Measurements from ENCODE around the gene EBNA1BP2. TPM values are rescaled to one million over a fixed set of nuclear protein-coding genes. Genes with fewer than 3 reads are reported as not detected.
"Not testable (repeated sequence)": the region's sequence is repeated elsewhere in the genome, so short reads cannot be mapped to it uniquely, and the experiment has no call there.

EBNA1BP2 gene
- total RNA-seq, 1 donor from 2014 or later = 28.1 TPM

DNA sequence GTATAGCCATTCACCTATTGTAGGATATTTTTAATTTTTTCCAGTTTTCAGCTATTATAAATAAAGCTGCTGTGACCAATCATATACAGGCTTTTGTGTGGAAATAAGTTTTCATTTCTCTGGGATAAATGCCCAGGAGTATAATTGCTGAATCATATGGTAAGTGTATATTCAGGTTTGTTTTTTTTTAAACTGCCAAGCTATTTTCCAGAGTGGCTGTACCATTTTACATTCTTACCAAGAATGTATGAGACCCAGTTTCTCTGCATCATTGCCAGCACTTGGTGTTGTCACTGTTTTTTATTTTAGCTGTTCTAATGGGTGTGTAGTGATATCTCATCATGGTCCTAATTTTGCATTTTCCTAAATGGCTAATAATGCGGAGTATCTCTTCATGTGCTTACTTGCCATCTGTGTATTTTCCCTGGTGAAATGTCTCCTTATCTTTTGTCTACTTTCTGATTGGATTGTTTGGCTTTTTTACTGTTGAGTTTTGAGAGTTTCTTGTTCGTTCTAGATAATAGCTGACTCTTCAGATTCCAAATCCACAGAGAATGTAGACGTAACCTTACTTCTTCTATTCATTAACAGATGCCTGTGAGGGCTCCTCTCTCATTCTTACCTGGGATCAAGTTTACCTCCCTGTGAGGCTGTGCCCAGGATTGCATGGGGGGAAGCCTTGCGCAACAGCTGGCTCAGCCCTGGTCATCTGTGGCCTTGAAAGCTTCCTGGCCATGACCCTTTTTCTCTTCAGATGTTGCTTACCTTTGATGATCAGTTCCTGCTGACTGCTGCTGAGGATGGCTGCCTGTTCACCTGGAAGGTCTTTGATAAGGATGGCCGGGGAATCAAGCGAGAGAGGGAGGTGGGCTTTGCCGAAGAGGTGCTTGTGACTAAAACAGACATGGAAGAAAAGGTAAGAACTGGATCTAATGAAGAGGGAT, 42.7 kb upstream of the EBNA1BP2 start:
- H3K4me3 ChIP-seq = no peak overlapping the region
- ATAC-seq = no peak
- no peak for DNase-seq
- H3K36me3 ChIP-seq = no peaks in the 10 kb centered on the region
- intact Hi-C loops (cut with DNase I) = no loop called here
- no peak for TF ChIP-seq CTCF (IDR thresholded peaks at IDR 0.05)
- no peaks in the 10 kb centered on the region for H3K4me1 ChIP-seq
- no peak overlapping the region for H3K27ac ChIP-seq
- H3K27me3 ChIP-seq = no peaks in the 10 kb centered on the region
- no peaks in the 10 kb centered on the region for H3K9me3 ChIP-seq

DNA sequence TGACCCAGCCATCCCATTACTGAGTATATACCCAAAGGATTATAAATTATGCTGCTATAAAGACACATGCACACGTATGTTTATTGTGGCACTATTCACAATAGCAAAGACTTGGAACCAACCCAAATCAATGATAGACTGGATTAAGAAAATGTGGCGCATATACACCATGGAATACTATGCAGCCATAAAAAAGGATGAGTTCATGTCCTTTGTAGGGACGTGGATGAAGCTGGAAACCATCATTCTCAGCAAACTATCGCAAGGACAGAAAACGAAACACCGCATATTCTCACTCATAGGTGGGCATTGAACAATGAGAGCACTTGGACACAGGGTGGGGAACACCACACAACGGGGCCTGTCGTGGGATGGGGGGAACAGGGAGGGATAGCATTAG, 36.2 kb upstream of the EBNA1BP2 start:
- H3K4me3 ChIP-seq; DNase-seq; H3K36me3 ChIP-seq; intact Hi-C loops (cut with DNase I); H3K27me3 ChIP-seq; H3K27ac ChIP-seq; ATAC-seq; H3K9me3 ChIP-seq: not testable (repeated sequence)
- H3K4me1 ChIP-seq = peaks cover 19% of the 10 kb centered on the region

DNA sequence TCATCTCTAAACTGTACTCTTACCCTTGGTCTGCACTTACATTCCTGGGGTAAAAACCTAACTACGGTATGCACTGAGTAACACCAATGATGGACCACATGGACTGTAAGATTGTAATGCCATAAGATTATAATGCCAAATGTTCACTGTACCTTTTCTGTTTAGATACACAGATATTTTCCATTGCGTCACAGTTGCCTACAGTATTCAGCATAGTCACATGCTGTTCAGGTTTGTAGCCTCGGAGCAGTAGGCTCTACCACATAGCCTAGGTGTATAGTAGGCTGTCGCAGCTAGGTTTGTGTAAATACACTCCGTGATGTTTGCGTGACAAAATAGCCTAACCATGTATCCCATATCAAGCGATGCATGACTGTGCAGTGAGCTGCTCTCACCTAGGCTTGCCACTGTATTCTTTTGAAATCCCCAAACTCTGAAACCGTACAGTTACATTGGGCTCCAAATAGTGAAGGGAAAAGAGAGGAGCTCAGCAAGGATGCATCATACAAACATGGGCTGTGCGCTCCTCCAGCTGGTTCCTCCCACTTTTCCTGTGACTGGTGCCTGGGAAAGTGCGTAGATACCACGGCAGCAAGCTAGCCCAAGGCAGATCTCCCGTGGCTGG, 35.3 kb upstream of the EBNA1BP2 start:
- H3K4me1 ChIP-seq = peaks cover 19% of the 10 kb centered on the region
- TF ChIP-seq CTCF (IDR thresholded peaks at IDR 0.05) = no peak
- no peaks in the 10 kb centered on the region for H3K27me3 ChIP-seq
- ATAC-seq = peak; percentile 12
- no peak for DNase-seq
- H3K36me3 ChIP-seq = no peaks in the 10 kb centered on the region
- intact Hi-C loops (cut with DNase I) = no loop called here
- no peaks in the 10 kb centered on the region for H3K9me3 ChIP-seq
- peak overlapping the region; percentile 70 for H3K27ac ChIP-seq
- H3K4me3 ChIP-seq = peak overlapping the region; percentile 8

DNA sequence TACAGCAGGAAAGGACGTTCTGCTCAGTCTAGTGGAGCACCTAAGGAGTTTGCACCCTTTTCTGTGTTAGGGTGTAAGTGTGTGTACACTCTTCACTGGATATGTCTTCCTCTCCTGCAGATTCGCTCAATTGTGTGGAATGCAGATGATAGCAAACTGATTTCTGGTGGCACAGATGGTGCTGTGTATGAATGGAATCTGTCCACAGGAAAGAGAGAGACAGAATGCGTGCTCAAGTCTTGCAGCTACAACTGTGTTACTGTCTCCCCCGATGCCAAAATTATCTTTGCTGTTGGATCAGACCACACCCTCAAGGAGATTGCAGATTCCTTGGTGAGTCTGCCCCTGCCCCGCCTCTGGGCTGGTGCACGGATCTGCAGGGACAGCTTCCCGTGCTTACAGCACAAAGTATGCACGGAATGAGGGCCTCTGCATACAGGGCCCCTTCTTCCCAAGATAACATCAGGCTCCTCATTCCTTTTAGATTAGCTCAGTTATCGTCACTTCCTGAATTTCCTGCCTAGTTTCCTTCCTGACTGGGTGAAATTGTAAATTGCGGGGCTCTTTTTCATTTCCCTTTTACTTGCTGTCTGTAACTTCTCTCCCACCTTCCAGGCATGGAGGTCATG, 34.6 kb upstream of the EBNA1BP2 start:
- peaks cover 19% of the 10 kb centered on the region for H3K4me1 ChIP-seq
- DNase-seq = peak; percentile 72
- no peaks in the 10 kb centered on the region for H3K27me3 ChIP-seq
- TF ChIP-seq CTCF (IDR thresholded peaks at IDR 0.05) = no peak
- H3K9me3 ChIP-seq = no peaks in the 10 kb centered on the region
- no peaks in the 10 kb centered on the region for H3K36me3 ChIP-seq
- H3K27ac ChIP-seq = peak overlapping the region; percentile 70
- ATAC-seq = peak; percentile 97
- peak overlapping the region; percentile 8 for H3K4me3 ChIP-seq
- intact Hi-C loops (cut with DNase I) = no loop called here

GRCh38 chr1:43205671-43206070, 33.6 kb upstream of the EBNA1BP2 start:
- Histone ChIP-seq H3K4me3 (no peak overlapping the region), H3K27me3 (no peaks in the 10 kb centered on the region), H3K9me3 (no peaks in the 10 kb centered on the region), H3K36me3 (no peaks in the 10 kb centered on the region), H3K4me1 (peaks cover 19% of the 10 kb centered on the region), H3K27ac (peak overlapping the region; percentile 7)
- ATAC-seq (no peak), DNase-seq (no peak)
- intact Hi-C loops (cut with DNase I) = no loop called here
- TF ChIP-seq CTCF (IDR thresholded peaks at IDR 0.05) = no peak

DNA sequence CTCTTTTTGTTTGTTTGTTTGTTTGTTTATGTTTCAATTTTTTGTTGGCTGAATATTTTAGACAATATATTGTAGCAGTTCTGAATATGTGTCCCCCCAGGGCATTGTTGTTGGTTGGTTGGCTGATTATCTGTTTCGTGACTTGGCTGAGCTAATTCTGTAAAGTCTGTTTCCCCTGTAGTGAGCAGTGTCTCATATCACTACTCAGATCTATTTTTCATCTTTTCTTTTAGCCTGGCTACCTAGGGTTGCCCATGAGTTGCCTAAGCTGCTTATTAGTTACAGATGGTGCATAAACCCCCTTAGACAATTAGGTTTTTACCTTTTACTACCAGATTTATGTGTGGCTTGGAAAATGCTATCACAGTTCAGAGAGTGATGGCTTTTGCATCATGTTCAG, 32.3 kb upstream of the EBNA1BP2 start:
- ATAC-seq (no peak), DNase-seq (no peak)
- intact Hi-C loops (cut with DNase I) = no loop called here
- TF ChIP-seq CTCF (IDR thresholded peaks at IDR 0.05) = no peak
- Histone ChIP-seq H3K36me3 (no peaks in the 10 kb centered on the region), H3K27me3 (no peaks in the 10 kb centered on the region), H3K9me3 (no peaks in the 10 kb centered on the region), H3K4me3 (no peak overlapping the region), H3K27ac (no peak overlapping the region), H3K4me1 (peaks cover 19% of the 10 kb centered on the region)
